Measurements from ENCODE around the gene FIG4.

Gene FIG4

DNA sequence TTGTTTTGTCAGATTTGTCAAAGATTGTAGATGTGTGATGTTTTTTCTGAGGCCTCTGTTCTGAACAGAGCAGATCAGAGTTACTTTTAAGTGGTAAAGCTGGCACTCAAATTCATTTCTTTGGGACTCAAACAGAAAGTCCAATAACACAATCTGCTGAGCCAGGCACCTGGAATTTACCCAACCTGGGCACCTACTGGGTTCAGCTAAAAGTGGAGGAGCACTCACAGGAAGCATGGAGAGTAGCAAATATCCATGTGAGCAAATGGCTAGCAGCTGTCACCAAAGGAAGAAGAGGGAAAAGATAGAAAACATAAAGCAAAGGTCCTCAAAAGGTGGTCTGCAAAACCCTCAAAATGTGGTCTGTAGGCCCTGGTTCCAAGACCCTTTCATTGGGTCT is 116.8 kb downstream of the FIG4 start:
- TF ChIP-seq, protein P1, sequence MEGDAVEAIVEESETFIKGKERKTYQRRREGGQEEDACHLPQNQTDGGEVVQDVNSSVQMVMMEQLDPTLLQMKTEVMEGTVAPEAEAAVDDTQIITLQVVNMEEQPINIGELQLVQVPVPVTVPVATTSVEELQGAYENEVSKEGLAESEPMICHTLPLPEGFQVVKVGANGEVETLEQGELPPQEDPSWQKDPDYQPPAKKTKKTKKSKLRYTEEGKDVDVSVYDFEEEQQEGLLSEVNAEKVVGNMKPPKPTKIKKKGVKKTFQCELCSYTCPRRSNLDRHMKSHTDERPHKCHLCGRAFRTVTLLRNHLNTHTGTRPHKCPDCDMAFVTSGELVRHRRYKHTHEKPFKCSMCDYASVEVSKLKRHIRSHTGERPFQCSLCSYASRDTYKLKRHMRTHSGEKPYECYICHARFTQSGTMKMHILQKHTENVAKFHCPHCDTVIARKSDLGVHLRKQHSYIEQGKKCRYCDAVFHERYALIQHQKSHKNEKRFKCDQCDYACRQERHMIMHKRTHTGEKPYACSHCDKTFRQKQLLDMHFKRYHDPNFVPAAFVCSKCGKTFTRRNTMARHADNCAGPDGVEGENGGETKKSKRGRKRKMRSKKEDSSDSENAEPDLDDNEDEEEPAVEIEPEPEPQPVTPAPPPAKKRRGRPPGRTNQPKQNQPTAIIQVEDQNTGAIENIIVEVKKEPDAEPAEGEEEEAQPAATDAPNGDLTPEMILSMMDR (IDR thresholded peaks at IDR 0.05) = no peak

DNA sequence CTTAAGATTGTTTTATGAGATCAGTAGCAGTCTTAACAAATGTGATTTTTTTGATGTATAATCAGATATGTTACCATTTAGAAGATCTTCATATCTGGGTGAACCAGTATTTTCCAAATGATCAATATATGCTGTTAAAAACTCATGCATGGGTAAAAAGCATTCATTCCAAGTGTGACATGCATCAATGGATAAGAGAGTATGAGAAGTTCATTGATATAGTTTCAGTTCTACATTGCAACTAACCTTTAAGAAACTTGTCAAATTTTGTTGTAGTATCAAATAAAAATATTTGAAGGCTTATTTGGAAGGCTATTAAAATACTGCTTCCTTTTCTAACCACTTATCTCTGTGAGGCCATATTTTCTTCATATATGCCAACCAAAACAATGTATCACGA is 117.7 kb downstream of the FIG4 start:
- TF ChIP-seq, protein P1 (IDR thresholded peaks at IDR 0.05) = no peak

DNA sequence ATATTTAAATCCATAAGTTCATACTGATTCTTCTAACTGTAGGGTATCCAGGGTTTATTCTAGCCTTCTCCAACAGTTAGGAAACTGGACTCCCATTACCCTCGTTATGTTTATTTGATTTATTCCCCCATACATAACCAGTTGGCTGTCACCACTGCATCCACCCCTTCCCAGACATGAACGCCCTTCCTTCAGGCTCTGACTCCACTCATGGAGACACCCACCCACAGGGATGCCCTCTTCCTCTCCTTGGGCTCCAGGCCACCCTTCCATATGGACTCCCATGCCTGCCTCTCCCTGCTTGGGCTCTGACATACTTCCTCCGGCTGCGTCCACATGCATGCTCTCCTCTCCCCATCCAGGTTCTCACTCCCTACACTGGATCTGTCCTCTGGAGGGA is 124.0 kb downstream of the FIG4 start:
- TF ChIP-seq, protein P1 (IDR thresholded peaks at IDR 0.05) = no peak

DNA sequence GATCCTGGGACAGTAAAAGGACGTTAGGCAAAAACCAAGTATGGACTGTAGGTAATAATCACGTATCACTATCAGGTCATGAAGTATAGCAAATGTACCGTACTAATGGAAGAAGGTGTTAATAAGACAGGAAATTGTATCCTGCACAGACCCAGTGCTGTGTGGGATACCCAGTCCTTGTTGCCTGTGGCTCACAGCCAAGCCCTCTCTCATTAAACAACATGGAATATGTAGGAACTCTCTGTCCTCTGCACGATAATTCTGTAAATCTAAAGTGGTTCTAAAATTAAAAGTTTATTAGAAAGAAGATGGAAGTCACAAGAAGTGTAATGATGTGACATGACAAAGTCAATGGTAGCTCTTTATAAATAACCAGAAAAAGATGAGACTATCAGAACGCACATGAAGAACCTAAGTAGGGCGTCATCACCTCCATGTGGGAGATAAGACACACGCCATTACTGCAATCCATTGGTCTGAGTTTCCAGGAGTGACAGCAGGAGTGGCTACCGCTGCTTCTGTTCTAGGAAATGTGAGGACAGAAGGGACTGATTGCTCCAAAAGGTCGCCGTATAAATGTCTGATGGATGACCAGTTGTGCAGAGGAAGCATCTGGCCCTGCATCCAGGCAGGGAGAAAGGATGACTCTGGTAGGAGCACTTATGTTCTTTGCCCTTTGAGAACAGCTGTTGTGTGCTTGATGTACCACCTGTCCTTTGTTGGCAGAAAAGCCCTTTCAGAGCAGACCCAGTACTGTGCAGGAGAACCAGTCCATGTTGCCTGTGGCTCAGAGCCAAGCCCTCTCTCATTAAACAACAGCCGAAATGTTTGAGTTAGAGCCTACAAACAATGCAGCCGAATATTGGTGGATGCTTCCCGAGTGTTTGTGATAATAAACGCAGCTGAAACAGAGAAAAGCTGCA is 125.6 kb downstream of the FIG4 start:
- TF ChIP-seq, protein P1 (IDR thresholded peaks at IDR 0.05) = no peak

DNA sequence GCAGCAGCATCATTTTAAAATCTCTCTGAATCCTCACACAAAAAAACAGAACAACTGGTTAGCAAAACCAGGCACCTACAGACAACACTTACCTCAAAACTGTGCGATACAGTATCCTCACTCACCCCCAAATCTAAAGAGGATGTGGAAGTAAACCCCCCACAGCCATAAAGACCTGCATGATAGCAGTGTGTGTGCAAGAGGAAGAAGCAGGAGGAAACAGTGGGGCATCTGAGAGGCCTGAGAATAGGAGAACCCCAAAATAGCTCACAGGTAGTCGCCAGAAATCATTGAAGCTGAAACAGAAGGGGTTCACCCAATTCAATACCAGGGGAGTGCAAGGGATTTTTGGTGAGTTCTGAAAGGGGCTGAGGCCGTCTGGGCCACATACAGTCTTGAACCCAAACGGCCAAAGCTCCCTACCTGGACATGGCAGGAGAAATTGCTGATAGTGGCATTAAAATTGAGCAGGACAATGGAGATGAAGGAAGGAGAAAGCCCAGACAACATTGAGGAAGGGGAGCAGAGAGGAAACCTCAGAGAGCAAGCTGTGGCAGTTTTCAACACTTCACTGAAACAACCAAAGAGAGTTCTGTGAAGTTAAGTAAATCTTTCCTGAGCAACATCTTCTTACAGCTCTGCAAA is 129.7 kb downstream of the FIG4 start:
- TF ChIP-seq, protein P1 (IDR thresholded peaks at IDR 0.05) = no peak

DNA sequence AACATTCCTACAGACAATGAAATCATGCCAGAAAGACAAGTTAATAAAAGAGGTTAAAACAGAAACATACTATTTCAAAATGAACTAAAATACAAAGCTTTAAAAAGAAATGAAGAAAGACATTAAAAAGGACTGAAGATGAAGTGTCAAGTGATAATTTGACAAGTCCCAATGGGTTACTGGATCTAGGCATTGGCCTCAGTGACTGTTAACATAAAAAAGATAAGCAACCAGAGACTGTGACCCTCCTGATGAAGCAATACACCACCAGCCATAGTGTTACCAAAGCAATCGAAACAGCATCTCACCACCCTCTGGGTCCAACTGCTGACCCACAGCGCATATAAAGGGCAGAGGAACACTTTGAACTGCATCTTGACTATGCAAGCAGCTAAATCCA is 130.3 kb downstream of the FIG4 start:
- TF ChIP-seq, protein P1 (IDR thresholded peaks at IDR 0.05) = no peak

DNA sequence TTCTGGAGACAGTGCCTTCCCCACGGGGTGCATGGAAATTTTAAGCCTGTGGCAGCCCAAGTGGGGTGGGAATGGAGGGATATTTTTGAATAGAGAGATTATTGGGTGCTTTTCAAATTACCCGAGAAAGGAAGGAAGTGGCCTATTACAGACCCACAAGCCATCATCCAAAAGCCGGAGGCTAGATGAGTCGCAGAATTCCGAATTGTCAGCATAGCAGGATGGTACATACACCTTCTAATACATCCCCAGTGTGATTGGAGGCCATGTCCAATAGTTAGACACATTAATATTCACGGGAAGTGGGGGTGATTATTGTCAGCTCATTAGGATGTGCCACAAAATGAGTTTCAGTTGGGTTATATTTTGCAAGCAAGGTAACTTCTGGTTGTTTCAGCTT is 133.0 kb downstream of the FIG4 start:
- TF ChIP-seq, protein P1 (IDR thresholded peaks at IDR 0.05) = no peak
